ENCODE measurements around the gene RPS15.

RPS15 gene

GRCh38 chr19:1412323-1412923 lies 25.8 kb upstream of the RPS15 start:
- no peak for DNase-seq (ENCODE audit: low spot score)
- in situ Hi-C loops (cut with MboI; ENCODE audit: low pct_unique_long_range_greater_than_20kb, low sequenced_read_pairs, unreplicated experiment): no loop called here
- no peak for TF ChIP-seq CTCF (IDR thresholded peaks at IDR 0.05; ENCODE audit: extremely low read depth, insufficient read depth, missing control alignments)

GRCh38 chr19:1412995-1413800 lies 25.0 kb upstream of the RPS15 start:
- in situ Hi-C loops (cut with MboI; ENCODE audit: low pct_unique_long_range_greater_than_20kb, low sequenced_read_pairs, unreplicated experiment): no loop called here
- no peak for TF ChIP-seq CTCF (IDR thresholded peaks at IDR 0.05; ENCODE audit: extremely low read depth, insufficient read depth, missing control alignments)

GRCh38 chr19:1416014-1416841 lies 22.0 kb upstream of the RPS15 start:
- in situ Hi-C loops (cut with MboI; ENCODE audit: low pct_unique_long_range_greater_than_20kb, low sequenced_read_pairs, unreplicated experiment): no loop called here
- TF ChIP-seq CTCF (IDR thresholded peaks at IDR 0.05; ENCODE audit: extremely low read depth, insufficient read depth, missing control alignments): no peak
- no peak for DNase-seq (ENCODE audit: low spot score)

More at GRCh38 chr19:1412995-1413800, 25.0 kb upstream of the RPS15 start:
- DNase-seq (ENCODE audit: low spot score): no peak

- DNase-seq (ENCODE audit: low spot score): no peak
- no peak for TF ChIP-seq CTCF (IDR thresholded peaks at IDR 0.05; ENCODE audit: extremely low read depth, insufficient read depth, missing control alignments)
- in situ Hi-C loops (cut with MboI; ENCODE audit: low pct_unique_long_range_greater_than_20kb, low sequenced_read_pairs, unreplicated experiment): no loop called here
Observed at GRCh38 chr19:1417145-1417544, 21.1 kb upstream of the RPS15 start.

- TF ChIP-seq CTCF (IDR thresholded peaks at IDR 0.05; ENCODE audit: extremely low read depth, insufficient read depth, missing control alignments): no peak
- in situ Hi-C loops (cut with MboI; ENCODE audit: low pct_unique_long_range_greater_than_20kb, low sequenced_read_pairs, unreplicated experiment): no loop called here
- no peak for DNase-seq (ENCODE audit: low spot score)
Observed at GRCh38 chr19:1417681-1418495, 20.3 kb upstream of the RPS15 start.

GRCh38 chr19:1418496-1418775 lies 19.8 kb upstream of the RPS15 start:
- TF ChIP-seq CTCF (IDR thresholded peaks at IDR 0.05; ENCODE audit: extremely low read depth, insufficient read depth, missing control alignments): no peak
- in situ Hi-C loops (cut with MboI; ENCODE audit: low pct_unique_long_range_greater_than_20kb, low sequenced_read_pairs, unreplicated experiment): no loop called here
- no peak for DNase-seq (ENCODE audit: low spot score)
